Measurements from ENCODE around the gene ORAI1. TPM values are rescaled to one million over a fixed set of nuclear protein-coding genes. Genes with fewer than 3 reads are reported as not detected.
"Not testable (repeated sequence)": the region's sequence is repeated elsewhere in the genome, so short reads cannot be mapped to it uniquely, and the experiment has no call there.

Gene ORAI1
- total RNA-seq, 1 donor from 2014 or later: 58.3 TPM

- peak overlapping the region; percentile 45 for H3K27ac Mint-ChIP-seq
- H3K4me1 Mint-ChIP-seq: peaks cover 29% of the 10 kb centered on the region
- peaks cover 42% of the 10 kb centered on the region for H3K36me3 Mint-ChIP-seq (ENCODE audit: low read depth)
- H3K27me3 Mint-ChIP-seq: no peaks in the 10 kb centered on the region
- no peak for DNase-seq
- H3K9me3 Mint-ChIP-seq: no peaks in the 10 kb centered on the region
- intact Hi-C loops (cut with micrococcal nuclease): no loop called here
- H3K4me3 Mint-ChIP-seq: peak overlapping the region; percentile 61
Observed at GRCh38 chr12:121649322-121649721, 23.0 kb downstream of the ORAI1 start.

GRCh38 chr12:121649819-121650353, 23.6 kb downstream of the ORAI1 start:
- H3K27me3 Mint-ChIP-seq: no peaks in the 10 kb centered on the region
- peak overlapping the region; percentile 6 for H3K4me3 Mint-ChIP-seq
- H3K4me1 Mint-ChIP-seq: peaks cover 32% of the 10 kb centered on the region
- H3K36me3 Mint-ChIP-seq (ENCODE audit: low read depth): peaks cover 43% of the 10 kb centered on the region
- intact Hi-C loops (cut with micrococcal nuclease): no loop called here
- H3K27ac Mint-ChIP-seq: no peak overlapping the region
- no peaks in the 10 kb centered on the region for H3K9me3 Mint-ChIP-seq
- DNase-seq: peak; percentile 76

- H3K27me3 Mint-ChIP-seq: no peaks in the 10 kb centered on the region
- DNase-seq: no peak
- intact Hi-C loops (cut with micrococcal nuclease): no loop called here
- H3K4me1 Mint-ChIP-seq: peaks cover 35% of the 10 kb centered on the region
- no peaks in the 10 kb centered on the region for H3K9me3 Mint-ChIP-seq
- H3K36me3 Mint-ChIP-seq (ENCODE audit: low read depth): peaks cover 41% of the 10 kb centered on the region
- H3K4me3 Mint-ChIP-seq: no peak overlapping the region
- no peak overlapping the region for H3K27ac Mint-ChIP-seq
Observed at GRCh38 chr12:121651320-121651719, 25.0 kb downstream of the ORAI1 start.

GRCh38 chr12:121652767-121653497, 26.6 kb downstream of the ORAI1 start:
- no peak overlapping the region for H3K4me3 Mint-ChIP-seq
- H3K36me3 Mint-ChIP-seq (ENCODE audit: low read depth): peaks cover 35% of the 10 kb centered on the region
- peaks cover 43% of the 10 kb centered on the region for H3K4me1 Mint-ChIP-seq
- DNase-seq: no peak
- intact Hi-C loops (cut with micrococcal nuclease): no loop called here
- no peaks in the 10 kb centered on the region for H3K9me3 Mint-ChIP-seq
- H3K27me3 Mint-ChIP-seq: no peaks in the 10 kb centered on the region
- no peak overlapping the region for H3K27ac Mint-ChIP-seq

- H3K27me3 Mint-ChIP-seq: no peaks in the 10 kb centered on the region
- no peak for DNase-seq
- H3K27ac Mint-ChIP-seq: no peak overlapping the region
- intact Hi-C loops (cut with micrococcal nuclease): no loop called here
- H3K4me1 Mint-ChIP-seq: peaks cover 47% of the 10 kb centered on the region
- peaks cover 32% of the 10 kb centered on the region for H3K36me3 Mint-ChIP-seq (ENCODE audit: low read depth)
- no peak overlapping the region for H3K4me3 Mint-ChIP-seq
- no peaks in the 10 kb centered on the region for H3K9me3 Mint-ChIP-seq
Observed at GRCh38 chr12:121653999-121654398, 27.7 kb downstream of the ORAI1 start.

- no peaks in the 10 kb centered on the region for H3K27me3 Mint-ChIP-seq
- H3K4me3 Mint-ChIP-seq: no peak overlapping the region
- peaks cover 46% of the 10 kb centered on the region for H3K4me1 Mint-ChIP-seq
- no peak for DNase-seq
- H3K27ac Mint-ChIP-seq: no peak overlapping the region
- H3K9me3 Mint-ChIP-seq: no peaks in the 10 kb centered on the region
- intact Hi-C loops (cut with micrococcal nuclease): no loop called here
- peaks cover 26% of the 10 kb centered on the region for H3K36me3 Mint-ChIP-seq (ENCODE audit: low read depth)
Observed at GRCh38 chr12:121656122-121656521, 29.8 kb downstream of the ORAI1 start.

- peak overlapping the region; percentile 48 for H3K27ac Mint-ChIP-seq
- H3K36me3 Mint-ChIP-seq (ENCODE audit: low read depth): peaks cover 18% of the 10 kb centered on the region
- H3K27me3 Mint-ChIP-seq: no peaks in the 10 kb centered on the region
- intact Hi-C loops (cut with micrococcal nuclease): no loop called here
- peaks cover 57% of the 10 kb centered on the region for H3K4me1 Mint-ChIP-seq
- H3K4me3 Mint-ChIP-seq: peak overlapping the region; percentile 45
- peak; percentile 71 for DNase-seq
- H3K9me3 Mint-ChIP-seq: no peaks in the 10 kb centered on the region
Observed at GRCh38 chr12:121657305-121658008, 31.1 kb downstream of the ORAI1 start.

- not testable (repeated sequence) for H3K9me3 Mint-ChIP-seq
Observed at GRCh38 chr12:121661353-121662105, 35.2 kb downstream of the ORAI1 start.

GRCh38 chr12:121663610-121663929, 37.2 kb downstream of the ORAI1 start:
- DNase-seq: no peak
- Mint-ChIP-seq H3K9me3 (no peaks in the 10 kb centered on the region), H3K27me3 (no peaks in the 10 kb centered on the region), H3K27ac (peak overlapping the region; percentile 82), H3K4me3 (peak overlapping the region; percentile 82), H3K4me1 (peaks cover 55% of the 10 kb centered on the region), H3K36me3 (ENCODE audit: low read depth) (peaks cover 6% of the 10 kb centered on the region)
- intact Hi-C loops (cut with micrococcal nuclease): no loop called here

More at GRCh38 chr12:121661353-121662105, 35.2 kb downstream of the ORAI1 start:
- H3K27ac Mint-ChIP-seq: peak overlapping the region; percentile 20
- H3K36me3 Mint-ChIP-seq (ENCODE audit: low read depth); DNase-seq; H3K4me3 Mint-ChIP-seq; H3K27me3 Mint-ChIP-seq; intact Hi-C loops (cut with micrococcal nuclease): not testable (repeated sequence)
- peaks cover 68% of the 10 kb centered on the region for H3K4me1 Mint-ChIP-seq

- H3K27me3 Mint-ChIP-seq; H3K9me3 Mint-ChIP-seq; H3K36me3 Mint-ChIP-seq (ENCODE audit: low read depth); H3K27ac Mint-ChIP-seq; H3K4me3 Mint-ChIP-seq; DNase-seq; intact Hi-C loops (cut with micrococcal nuclease): not testable (repeated sequence)
- peaks cover 39% of the 10 kb centered on the region for H3K4me1 Mint-ChIP-seq
Observed at GRCh38 chr12:121666829-121667228, 40.5 kb downstream of the ORAI1 start.

- H3K4me3 Mint-ChIP-seq: no peak overlapping the region
- H3K27ac Mint-ChIP-seq: peak overlapping the region; percentile 11
- peaks cover 3% of the 10 kb centered on the region for H3K36me3 Mint-ChIP-seq (ENCODE audit: low read depth)
Observed at GRCh38 chr12:121668750-121669520, 42.6 kb downstream of the ORAI1 start.

GRCh38 chr12:121669521-121669900, 43.2 kb downstream of the ORAI1 start, which contains the start of gene MORN3:
Gene MORN3 (minus strand): TSS chr12:121669654. CDS start chr12:121669483, 171 bp downstream.
- peaks cover 38% of the 10 kb centered on the region for H3K4me1 Mint-ChIP-seq
- H3K36me3 Mint-ChIP-seq (ENCODE audit: low read depth): peaks cover 3% of the 10 kb centered on the region
- no peaks in the 10 kb centered on the region for H3K9me3 Mint-ChIP-seq
- intact Hi-C loops (cut with micrococcal nuclease): no loop called here
- no peak for DNase-seq
- no peaks in the 10 kb centered on the region for H3K27me3 Mint-ChIP-seq
- peak within 1 kb of the TSS; percentile 11 for H3K27ac Mint-ChIP-seq
- no peak within 1 kb of the TSS for H3K4me3 Mint-ChIP-seq

More at GRCh38 chr12:121668750-121669520, 42.6 kb downstream of the ORAI1 start:
- DNase-seq: peak; percentile 85
- no peaks in the 10 kb centered on the region for H3K27me3 Mint-ChIP-seq
- peaks cover 43% of the 10 kb centered on the region for H3K4me1 Mint-ChIP-seq
- no peaks in the 10 kb centered on the region for H3K9me3 Mint-ChIP-seq
- intact Hi-C loops (cut with micrococcal nuclease): no loop called here

GRCh38 chr12:121673013-121673511, 46.7 kb downstream of the ORAI1 start:
- no peak for DNase-seq
- Mint-ChIP-seq H3K4me3 (peak overlapping the region; percentile 93), H3K36me3 (ENCODE audit: low read depth) (peaks cover 2% of the 10 kb centered on the region), H3K4me1 (peaks cover 27% of the 10 kb centered on the region), H3K27ac (peak overlapping the region; percentile 98), H3K27me3 (no peaks in the 10 kb centered on the region), H3K9me3 (no peaks in the 10 kb centered on the region)
- intact Hi-C loops (cut with micrococcal nuclease): no loop called here

Data from activated CD4-positive, alpha-beta T cell treated with anti-CD3 and anti-CD28 coated beads, Interleukin-2, amount 10 ng/mL, durations not matched to agents 24 days and 14 days (primary cell).